Measurements from ENCODE around the gene NCKAP1.
A peak's percentile ranks its signal among the peaks of the same experiment; 100 is the strongest.
"Not testable (repeated sequence)": the region's sequence is repeated elsewhere in the genome, so short reads cannot be mapped to it uniquely, and the experiment has no call there.

Gene NCKAP1, protein sequence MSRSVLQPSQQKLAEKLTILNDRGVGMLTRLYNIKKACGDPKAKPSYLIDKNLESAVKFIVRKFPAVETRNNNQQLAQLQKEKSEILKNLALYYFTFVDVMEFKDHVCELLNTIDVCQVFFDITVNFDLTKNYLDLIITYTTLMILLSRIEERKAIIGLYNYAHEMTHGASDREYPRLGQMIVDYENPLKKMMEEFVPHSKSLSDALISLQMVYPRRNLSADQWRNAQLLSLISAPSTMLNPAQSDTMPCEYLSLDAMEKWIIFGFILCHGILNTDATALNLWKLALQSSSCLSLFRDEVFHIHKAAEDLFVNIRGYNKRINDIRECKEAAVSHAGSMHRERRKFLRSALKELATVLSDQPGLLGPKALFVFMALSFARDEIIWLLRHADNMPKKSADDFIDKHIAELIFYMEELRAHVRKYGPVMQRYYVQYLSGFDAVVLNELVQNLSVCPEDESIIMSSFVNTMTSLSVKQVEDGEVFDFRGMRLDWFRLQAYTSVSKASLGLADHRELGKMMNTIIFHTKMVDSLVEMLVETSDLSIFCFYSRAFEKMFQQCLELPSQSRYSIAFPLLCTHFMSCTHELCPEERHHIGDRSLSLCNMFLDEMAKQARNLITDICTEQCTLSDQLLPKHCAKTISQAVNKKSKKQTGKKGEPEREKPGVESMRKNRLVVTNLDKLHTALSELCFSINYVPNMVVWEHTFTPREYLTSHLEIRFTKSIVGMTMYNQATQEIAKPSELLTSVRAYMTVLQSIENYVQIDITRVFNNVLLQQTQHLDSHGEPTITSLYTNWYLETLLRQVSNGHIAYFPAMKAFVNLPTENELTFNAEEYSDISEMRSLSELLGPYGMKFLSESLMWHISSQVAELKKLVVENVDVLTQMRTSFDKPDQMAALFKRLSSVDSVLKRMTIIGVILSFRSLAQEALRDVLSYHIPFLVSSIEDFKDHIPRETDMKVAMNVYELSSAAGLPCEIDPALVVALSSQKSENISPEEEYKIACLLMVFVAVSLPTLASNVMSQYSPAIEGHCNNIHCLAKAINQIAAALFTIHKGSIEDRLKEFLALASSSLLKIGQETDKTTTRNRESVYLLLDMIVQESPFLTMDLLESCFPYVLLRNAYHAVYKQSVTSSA

DNA sequence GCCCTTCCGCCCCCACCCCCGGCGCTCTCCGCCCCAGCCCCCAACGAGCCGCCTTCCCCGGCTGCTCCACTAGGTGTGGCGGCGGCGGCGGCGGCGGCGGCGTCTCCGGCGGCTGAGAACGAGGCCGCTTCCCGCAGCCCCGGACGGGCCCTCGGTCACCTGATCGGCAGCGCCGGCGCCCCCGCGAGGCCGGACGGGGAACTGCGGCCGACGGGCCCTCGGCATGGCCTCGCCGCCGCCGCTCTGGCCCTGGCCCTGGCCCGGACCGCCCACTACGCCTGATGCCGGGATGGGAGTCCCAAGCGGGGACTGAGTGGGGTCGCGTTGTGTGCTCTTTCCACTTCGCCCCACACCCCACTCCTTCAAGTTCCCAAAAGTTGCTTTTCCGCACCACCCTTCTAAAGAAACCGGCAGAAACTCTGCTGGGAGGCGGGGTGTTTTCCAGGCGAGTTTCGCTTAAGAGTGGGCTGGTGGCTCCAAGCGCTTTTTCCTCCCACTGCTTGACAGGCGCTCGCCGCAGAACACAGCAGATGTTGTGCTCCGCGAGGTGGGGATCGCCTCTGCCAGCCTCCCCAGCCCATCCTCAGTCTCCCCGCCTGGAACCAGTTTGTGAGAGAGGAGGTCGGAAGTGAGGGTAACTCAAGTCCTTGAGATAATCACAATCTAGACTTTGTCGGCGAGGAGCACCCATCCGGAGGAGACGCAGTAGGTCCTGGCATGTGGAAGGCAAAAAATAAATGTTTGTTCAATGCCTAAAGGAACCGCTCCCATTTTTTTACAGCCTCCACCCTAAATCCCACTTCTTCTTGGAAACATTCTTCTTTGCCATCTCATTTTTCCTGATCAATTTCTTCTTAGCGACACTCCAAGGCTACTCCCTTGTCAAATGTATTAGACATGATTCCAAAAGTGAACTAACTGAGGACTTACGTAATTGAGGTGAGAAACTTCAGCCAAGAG lies at the start of gene NCKAP1:
TSS of gene NCKAP1 (minus strand) at position 117 of the 960 bp plus-strand sequence. CDS start 358 bp downstream, outside the sequence.
- FAIRE-seq: no peak

DNA sequence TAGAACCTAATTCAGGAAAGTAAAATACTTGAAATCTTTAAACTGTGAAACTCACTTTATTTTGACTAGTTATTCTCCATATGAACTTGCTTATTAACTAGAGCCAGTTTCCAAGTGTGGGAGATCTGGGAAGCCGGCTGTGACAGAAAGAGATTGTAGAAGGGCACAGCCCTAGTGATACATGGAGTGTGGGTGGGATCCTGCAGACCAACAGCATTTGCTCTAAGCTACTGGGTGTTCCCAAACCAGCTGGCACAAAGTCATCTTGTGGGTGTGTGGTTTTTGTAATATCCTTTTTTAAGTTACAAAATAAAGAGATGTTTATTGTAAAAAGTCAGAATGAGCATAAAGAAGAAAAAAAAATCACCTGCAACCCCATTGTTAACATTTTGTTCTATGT lies 43.7 kb upstream of the NCKAP1 start:
- no peak for FAIRE-seq

DNA sequence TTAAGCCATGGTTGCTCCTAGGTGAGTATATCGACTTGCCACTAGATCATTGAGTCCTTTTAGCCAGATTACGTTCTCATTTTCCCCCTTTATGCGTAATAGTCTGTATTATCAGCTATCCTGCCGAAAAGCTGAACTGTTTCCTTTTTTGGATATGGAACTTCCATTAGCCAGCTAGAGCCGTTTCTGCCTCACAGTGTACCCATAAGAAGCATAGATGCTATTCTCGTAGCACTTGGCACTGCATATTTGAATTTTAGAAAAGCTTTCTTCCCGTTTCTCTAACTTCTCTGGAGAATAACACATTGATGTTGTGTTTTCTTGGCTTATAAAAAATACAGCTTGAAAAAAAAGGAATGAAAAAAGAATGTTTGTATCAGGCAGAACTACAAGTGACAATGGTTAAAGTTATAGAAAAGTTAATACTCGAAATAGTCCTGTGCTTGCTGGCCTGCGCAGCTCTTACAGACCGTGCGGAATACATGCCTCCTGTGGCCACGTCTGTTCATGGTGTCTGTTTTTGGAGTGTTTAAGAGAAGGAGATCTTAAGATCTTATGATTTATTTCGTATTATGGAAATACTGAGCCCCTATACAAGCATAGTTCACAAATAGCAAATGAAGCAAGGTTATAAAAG lies 41.0 kb upstream of the NCKAP1 start:
- no peak for FAIRE-seq

DNA sequence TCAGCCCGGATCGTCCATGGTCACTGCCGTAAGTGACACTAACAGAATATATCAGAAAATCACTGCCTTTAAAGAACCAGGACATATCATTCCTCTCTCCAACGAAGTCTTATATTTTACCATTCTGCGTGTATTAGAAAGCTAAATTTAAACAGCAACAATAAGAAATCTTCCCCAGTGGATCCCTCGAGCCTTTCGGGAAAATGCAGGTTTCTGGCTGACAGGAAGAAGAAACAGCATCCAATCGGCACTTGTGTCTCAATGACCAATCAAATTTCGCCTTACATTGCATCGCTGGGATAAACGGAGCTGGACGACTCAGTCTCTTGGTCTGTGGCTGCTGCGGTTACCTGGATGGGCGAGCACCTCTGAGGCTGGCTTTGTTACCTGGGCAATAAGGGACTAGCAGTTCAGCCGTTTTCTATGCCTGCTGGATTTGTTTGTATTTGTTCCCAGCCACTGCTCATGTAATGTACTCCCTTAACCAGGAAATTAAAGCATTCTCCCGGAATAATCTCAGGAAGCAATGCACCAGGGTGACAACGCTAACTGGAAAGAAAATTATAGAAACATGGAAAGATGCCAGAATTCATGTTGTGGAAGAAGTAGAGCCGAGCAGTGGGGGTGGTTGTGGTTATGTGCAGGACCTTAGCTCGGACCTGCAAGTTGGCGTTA lies 40.3 kb upstream of the NCKAP1 start, which contains the start of gene DUSP19:
TSS of gene DUSP19 (plus strand) at position 284 of the 675 bp plus-strand sequence. CDS start at position 471, 187 bp downstream.
- peak; percentile 88 for FAIRE-seq

DNA sequence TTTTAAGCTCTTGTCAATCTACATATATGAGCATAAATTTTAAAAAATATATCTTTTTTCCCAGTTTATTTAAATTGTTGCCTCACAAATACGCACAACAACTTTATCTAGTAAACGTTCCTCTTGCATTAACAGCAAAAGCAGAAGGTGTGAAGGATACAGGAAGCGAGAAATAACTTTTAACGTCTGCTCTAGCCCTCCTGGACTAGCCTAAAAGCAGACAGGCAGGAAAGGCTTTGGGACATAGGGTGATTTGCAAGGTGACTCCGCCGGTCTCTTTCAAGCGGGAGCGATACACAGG lies 39.9 kb upstream of the NCKAP1 start:
- FAIRE-seq: no peak

DNA sequence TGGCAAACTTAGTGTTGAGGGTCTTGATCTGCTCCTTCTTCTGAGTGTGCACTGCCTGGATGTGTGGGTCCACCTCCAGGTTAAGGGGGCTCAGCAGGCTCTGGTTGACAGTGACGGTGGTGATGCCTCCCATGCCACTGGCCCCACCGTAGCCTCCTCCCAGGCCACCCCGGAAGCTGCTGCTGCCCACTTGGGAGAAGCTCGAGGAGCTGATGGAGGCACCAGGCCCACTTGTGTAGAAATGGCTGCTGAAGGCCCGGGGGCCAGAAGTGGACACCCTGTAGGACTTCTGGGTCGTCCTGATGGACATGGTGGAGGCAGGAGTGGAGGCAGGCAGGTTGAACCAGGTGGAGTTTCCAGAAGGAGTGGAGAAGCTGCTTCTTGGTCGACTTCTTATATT lies 33.9 kb upstream of the NCKAP1 start:
- no peak for FAIRE-seq

DNA sequence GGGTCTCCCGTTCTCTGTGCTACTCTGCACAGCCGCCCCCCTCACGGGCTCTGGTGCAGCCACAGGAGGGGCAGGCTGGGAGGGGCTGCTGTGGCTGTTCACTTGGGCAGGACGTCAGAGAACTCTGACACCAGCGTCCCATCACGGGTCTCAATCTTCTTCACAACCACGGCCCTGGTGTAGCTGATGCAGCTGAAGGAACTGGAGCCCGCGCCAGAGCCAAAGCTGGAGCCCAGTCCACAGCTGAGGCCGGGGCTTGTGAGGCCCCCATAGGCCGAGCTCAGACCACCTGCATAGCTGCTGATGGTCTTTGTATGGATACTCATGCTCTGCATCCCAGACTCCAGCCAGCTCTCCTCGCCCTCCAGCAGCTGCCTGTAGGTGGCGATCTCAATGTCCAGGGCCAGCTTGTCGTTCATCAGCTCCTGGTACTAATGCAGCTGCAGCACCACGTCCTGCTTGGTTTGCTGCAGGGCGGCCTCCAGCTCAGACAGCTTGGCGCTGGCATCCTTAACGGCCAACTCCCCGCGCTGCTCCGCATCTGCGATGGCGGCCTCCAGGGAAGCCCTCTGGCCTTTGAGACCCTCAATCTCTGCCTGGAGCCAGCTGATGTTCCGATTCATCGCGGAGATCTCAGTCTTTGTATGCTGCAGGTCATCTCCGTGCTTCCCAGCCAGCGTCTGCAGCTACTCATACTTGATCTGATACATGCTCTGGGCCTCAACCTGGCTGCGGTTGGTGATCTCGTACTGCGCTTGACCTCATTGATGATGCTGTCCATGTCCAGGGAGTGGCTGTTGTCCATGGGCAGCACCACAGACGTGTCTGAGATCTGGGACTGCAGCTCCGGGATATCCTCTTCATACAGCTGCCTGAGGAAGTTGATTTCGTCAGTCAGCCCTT lies 32.9 kb upstream of the NCKAP1 start:
- FAIRE-seq: no peak

DNA sequence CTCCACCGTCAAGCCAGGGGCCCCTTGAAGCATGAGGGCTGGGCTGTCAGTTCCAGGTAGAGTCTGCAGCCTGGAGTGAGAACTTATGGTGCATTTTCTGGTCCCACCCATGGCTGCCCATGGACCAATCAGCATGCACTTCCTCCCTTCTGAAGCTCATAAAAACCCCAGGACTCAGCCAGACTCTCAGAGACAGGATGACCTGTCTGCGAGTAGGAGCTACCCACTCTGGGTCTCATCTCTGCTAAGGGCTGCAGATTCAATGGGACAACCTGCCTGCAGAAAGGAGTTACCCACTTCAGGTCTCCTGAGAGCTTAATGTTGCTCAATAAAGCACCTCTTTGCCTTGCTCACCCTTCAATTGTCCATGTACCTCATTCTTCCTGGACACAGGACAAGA lies 30.9 kb upstream of the NCKAP1 start:
- FAIRE-seq: no peak

DNA sequence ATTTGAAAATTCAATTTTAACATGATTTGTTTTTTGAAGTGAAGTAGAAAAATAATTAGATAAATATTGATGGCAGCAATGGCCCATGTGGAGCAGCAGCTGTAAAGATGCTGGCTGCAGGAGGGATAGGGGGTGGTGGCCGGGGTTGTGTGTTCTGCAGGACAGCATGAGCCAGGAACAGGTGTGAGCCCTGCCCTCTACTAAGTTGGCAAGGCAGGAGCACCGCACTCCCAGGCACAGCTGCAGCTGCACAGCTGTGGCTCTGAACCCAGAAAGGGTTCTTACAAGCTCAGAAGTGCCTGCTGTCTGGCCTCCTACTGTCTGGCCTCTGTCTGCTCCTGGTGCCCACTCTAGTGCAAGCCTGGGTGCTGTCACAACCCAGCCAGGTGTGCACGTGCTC lies 30.3 kb upstream of the NCKAP1 start:
- FAIRE-seq: no peak

DNA sequence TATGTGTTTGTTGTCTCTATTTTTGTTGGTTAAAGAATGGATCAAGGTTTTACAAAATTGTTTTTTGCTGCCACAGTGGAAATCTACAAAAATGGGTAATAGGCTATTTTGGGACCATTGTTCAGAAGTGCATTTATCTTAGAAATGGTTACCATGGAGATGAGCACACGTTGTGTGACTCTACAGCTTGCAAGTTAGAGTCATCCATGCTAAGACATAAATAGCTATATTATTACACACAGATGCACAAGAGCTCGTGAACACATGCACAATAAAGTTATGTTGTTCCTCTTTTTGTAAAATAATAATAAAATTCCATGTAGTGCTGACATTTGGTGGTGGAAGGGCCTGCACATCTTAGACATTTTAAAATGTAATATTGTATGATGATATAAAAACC lies 24.8 kb upstream of the NCKAP1 start:
- no peak for FAIRE-seq

DNA sequence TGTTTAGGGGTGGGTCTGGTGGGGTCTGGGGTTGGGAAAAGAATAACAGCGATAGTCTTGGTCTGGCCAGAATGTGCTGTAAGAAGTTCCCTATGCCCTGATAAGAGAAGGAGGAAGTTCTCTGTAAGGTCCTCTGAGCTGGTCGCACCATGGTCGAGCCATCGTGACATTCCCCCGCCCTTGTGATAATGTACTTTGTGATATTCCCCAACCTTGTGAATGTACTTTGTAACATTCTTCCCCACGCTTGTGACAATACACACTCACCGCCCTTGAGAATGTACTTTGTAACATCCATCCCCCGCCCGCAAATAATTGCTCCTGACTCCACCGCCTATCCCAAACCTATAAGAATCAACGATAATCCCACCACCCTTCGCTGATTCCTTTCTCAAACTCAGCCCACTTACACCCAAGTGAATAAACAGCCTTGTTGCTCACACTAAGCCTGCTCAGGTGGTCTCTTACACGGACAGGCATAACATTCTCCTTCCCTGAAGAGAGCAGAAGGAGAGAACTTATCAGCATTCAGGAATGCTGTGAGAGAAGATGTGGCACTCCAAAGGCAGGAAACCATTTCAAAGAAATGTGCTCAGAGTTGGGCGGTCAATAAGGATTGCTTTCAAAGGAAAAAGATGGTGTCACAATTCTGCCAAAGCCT lies 22.4 kb upstream of the NCKAP1 start:
- no peak for FAIRE-seq

DNA sequence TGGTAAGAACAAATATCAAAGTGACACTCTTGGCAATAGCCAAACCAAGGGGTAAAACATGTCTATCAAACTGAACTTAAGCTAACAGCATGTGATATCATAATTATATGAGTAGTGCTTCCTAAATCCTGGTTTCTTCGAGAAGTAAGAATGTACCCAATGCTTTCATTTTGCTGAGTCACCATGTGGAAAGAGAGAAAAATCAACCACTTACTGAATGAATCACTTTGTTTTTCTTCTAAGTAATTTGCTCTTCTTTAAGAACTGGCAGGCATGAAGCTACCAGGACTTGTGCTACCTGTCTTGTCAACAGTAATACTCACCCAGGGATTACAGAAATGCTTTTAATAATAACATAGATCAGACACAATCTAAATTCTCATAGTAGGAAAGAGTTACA lies 21.3 kb upstream of the NCKAP1 start:
- FAIRE-seq: no peak

DNA sequence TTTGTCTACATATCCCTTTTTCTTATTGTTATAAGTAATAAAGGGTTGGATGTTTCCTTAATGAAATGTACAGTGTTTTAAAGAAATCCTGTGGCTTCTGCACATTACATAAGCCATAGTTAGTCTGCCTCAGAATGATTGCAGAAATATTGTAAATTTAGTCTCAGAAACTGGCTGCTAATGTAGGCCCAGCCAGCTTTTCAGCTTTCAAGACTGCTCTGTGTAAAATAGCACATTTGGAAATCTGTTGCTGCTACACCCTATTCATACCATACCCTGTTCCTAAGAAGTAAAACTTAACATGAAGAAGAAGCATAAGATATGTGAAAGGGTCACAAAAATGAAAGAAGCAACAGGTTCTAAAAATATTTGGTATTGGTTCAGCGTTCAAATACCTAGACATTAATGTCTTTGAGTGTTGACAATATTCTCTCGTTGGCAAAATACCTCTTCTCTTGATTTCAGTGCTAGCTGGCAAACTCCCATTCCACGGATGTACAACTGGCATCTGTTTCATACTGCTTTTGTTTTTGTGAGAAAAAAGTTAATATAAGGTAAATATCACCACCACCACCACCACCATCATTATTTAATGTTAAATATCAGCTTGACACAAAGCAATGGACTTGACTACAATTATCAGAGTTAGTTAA lies 19.2 kb upstream of the NCKAP1 start:
- no peak for FAIRE-seq

DNA sequence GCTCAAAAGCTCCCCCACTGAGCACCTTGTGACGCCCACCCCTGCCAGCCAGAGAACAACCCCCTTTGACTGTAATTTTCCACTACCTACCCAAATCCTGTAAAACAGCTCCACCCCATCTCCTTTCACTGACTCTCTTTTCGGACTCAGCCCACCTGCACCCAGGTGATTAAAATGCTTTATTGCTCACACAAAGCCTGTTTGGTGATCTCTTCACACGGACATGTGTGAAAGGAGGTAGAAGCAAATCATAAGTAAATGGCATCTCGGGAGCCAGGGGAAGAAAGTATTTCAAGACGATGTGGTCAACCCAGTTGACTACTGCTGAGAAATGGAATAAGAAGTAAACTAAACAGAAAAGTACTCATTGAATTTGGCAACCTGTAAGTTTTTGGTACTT lies 11.2 kb upstream of the NCKAP1 start:
- FAIRE-seq: no peak

DNA sequence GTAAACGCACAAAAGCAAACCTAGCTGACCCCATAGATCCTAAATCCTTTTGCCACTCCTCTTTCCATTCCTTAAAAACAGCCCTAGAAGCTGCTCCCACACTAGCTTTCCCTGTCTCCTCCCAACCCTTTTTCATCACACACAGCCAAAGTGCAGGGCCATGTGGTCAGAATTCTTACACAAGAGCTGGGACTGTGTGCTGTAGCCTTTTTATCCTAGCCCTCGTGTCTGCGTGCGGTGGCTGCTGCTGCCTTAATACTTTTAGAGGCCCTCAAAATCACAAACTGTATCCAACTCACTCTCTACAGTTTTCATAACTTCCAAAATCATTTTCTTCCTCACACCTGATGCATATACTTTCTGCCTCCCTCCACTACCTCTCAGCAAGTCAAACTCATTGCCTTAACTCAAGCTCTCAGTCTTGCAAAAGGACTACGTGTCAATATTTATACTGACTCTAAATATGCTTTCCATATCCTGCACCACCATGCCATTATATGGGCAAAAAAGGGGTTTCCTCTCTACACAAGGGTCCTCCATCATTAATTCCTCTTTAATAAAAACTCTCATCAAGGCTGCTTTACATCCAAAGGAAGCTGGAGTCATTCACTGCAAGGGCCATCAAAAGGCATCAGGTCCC lies 9.3 kb upstream of the NCKAP1 start:
- FAIRE-seq: not testable (repeated sequence)

DNA sequence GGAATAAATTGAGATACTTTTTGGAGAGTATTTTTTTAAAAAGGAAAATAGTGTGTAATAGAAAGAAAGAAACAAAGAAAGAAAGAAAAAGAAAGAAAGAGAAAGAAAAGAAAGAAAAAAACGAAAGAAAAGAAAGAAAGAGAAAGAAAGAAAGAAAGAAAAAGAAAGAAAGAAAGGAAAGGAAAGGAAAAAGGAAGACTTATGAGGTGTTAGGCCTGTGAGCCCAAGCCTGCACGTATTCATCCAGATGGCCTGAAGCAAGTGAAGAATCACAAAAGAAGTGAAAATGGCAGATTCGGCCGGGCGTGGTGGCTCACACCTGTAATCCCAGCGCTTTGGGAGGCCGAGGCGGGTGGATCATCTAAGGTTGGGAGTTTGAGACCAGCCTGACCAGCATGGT lies 5.3 kb upstream of the NCKAP1 start:
- not testable (repeated sequence) for FAIRE-seq

DNA sequence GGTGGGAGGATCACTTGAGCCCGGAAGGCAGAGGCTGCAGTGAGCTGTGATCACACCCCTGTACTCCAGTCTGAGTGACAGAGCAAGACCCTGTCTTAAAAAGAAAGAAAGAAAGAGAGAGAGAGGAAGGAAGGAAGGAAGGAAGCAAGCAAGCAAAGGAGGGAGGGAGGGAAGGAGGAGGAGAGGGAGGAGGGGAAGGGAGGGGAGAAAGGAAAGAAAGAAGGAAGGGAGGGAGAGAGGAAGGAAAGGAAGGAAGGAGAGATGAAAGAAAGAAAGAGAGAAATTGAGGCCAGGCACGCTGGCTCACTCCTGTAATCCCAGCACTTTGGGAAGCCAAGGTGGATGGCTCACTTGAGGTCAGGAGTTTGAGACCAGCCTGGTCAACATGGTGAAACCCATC lies 2.3 kb upstream of the NCKAP1 start:
- no peak for FAIRE-seq

DNA sequence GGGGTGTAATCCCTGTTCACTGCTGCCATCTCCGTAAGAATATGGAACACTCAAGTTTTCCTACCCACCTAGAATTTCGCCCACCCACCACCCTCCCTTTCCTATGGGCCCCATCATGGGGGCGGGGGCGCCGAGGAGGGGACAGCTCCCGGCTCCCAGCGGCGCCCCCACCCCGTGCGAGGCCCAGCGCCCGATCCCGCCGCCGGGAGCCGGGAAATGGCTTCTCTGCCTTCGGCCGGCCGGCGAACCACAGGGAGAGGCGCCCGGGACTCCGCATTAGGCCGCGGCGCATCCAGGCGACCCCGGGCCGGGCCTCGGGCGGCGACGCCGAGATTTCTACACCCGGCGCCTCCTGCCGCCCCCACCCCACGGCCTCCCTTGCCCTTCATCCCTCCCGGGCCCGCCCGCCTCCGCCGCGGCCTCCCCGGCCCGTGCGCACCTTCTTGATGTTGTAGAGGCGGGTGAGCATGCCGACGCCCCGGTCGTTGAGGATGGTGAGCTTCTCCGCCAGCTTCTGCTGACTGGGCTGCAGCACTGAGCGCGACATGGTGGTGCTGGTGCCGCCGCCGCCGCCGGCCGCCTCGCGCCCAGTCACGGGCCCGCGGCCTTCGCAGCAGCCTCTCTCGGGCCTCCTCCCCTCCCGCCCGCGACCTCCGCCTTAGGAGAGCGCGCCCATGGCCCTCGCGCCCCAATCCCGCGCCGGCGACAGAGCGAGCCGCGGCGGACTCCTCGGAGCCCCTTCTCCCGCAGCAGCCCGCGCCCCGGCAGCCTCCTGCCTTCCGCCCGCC lies 510 bp downstream of the NCKAP1 start:
- no peak for FAIRE-seq

All from TTC549 (cell line).